GM12801 (cell line): Measurements from ENCODE around the gene UIMC1.

Source experiments
- TF ChIP-seq, protein P1 (sequence below): IDR thresholded peaks from one replicate; pipeline ENCODE4 v1.5.1; 2011; ENCODE audit warnings: control low read depth; ENCODE audit not compliant: insufficient read length; ENCODE audit errors: extremely low read depth

UIMC1 gene

GRCh38 chr5:176927562-176927961 lies 79.0 kb downstream of the UIMC1 start:
- TF ChIP-seq, protein P1, sequence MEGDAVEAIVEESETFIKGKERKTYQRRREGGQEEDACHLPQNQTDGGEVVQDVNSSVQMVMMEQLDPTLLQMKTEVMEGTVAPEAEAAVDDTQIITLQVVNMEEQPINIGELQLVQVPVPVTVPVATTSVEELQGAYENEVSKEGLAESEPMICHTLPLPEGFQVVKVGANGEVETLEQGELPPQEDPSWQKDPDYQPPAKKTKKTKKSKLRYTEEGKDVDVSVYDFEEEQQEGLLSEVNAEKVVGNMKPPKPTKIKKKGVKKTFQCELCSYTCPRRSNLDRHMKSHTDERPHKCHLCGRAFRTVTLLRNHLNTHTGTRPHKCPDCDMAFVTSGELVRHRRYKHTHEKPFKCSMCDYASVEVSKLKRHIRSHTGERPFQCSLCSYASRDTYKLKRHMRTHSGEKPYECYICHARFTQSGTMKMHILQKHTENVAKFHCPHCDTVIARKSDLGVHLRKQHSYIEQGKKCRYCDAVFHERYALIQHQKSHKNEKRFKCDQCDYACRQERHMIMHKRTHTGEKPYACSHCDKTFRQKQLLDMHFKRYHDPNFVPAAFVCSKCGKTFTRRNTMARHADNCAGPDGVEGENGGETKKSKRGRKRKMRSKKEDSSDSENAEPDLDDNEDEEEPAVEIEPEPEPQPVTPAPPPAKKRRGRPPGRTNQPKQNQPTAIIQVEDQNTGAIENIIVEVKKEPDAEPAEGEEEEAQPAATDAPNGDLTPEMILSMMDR: no peak

- TF ChIP-seq, protein P1: no peak
Measured at GRCh38 chr5:176922817-176923216, 83.8 kb downstream of the UIMC1 start.

- TF ChIP-seq, protein P1: no peak
Measured at GRCh38 chr5:176921714-176922113, 84.9 kb downstream of the UIMC1 start.

DNA sequence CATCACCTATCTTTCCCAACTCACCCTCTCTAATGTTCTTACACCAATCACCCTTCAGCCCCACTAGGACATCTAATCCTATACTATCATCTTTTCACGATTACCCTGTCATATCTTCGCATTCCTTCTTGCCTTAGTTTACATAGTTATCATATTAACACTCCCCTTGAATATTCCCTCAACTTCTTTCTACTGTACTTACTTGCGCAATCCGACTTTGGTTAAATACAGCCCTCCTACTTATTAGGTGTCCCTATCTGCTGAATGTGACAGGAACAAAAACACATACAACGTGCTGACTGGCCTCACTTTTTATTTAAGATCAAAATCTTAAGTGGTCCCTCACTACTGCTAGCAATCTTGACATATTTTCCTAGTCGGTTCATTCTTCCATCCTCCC lies 88.0 kb downstream of the UIMC1 start:
- TF ChIP-seq, protein P1: no peak

- TF ChIP-seq, protein P1: no peak
Measured at GRCh38 chr5:176916337-176916736, 90.2 kb downstream of the UIMC1 start.

GRCh38 chr5:176915906-176916305 lies 90.7 kb downstream of the UIMC1 start:
- TF ChIP-seq, protein P1: no peak

DNA sequence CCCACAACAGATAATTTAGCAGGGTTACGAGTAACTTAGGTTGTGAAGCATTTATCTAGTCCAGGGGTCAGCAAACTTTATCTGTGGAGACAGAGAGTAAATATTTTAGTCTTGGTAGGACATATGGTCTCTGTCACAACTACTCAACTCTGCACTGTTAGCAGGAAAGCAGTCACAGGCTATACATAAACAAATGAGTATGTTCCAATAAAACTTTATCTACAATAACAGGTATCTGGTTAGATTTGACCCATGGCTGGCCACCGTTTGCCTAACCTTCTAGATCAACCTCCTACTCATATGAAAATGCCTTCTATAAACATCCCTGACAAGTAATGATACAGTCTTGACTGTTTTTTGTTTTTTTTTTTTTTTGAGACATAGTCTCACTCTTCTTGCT lies 94.5 kb downstream of the UIMC1 start:
- TF ChIP-seq, protein P1: no peak
